D721Med (cell line): Measurements from ENCODE around the gene SOX30.
A peak's percentile ranks its signal among the peaks of the same experiment; 100 is the strongest.

Experiments
- DNase-seq: peaks from one replicate; pipeline ENCODE4 v3.0.0; 2011; ENCODE audit warnings: low spot score; ENCODE audit not compliant: insufficient read length
- FAIRE-seq: peaks from 2 replicates; lab custom pipeline; 2011; peaks lifted over from hg19 to GRCh38; lab: Jason Lieb, UNC
- TF ChIP-seq, protein P1 (sequence below): IDR thresholded peaks from 2 replicates; pipeline ENCODE4 v1.5.1; 2012; ENCODE audit warnings: mild to moderate bottlenecking, control low read depth; ENCODE audit not compliant: insufficient read depth; ENCODE audit errors: missing control alignments

The SOX30 gene

DNA sequence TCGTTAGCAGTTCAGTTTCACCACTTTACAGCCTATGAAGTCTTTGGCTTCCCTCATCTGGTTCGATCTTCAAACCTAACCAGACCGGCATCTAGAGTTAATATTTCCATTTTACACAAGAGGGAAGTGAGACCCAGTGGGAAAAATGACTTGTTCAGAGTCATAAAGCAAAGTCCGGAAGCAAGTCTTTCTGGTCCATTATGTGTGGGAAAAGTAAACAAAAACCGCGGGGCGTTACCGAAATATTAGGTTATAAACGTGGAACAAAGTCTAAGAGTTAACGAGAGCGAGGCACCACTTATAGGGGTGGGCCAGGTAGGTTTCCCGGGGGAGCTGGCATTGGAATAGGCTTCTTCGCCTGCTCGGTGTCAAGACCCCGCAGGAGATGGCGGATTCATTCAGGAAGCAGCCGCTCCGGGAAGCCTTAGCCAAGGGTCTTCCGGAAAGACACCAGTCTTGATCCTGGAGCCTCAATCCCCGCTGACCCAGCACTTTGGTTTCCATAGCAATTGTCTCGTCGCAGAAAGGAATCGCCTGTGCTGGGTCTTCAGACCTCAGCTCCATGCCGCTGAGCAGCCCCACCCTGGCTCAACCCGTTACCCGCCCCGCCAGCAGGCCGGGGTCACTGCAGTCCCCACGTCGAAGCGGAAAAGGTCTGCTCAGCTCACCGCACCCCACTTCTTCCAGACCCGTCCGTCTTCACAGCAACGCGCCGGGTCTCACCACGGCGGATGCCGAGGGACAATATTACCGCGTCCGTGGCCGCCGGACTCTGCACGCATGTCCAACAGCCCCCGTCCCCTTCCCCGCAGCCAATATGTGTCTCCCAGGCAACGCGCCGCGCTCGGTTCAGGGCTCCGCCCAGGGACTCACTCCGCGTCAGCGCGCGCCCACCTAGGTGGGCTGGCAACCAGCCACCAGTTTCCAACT, 18.7 kb upstream of the SOX30 start, which contains the start of gene C5orf52:
C5orf52 (plus strand) TSS at position 872 of the 930 bp plus-strand sequence. CDS start 82 bp downstream, outside the sequence.
- TF ChIP-seq, protein P1, sequence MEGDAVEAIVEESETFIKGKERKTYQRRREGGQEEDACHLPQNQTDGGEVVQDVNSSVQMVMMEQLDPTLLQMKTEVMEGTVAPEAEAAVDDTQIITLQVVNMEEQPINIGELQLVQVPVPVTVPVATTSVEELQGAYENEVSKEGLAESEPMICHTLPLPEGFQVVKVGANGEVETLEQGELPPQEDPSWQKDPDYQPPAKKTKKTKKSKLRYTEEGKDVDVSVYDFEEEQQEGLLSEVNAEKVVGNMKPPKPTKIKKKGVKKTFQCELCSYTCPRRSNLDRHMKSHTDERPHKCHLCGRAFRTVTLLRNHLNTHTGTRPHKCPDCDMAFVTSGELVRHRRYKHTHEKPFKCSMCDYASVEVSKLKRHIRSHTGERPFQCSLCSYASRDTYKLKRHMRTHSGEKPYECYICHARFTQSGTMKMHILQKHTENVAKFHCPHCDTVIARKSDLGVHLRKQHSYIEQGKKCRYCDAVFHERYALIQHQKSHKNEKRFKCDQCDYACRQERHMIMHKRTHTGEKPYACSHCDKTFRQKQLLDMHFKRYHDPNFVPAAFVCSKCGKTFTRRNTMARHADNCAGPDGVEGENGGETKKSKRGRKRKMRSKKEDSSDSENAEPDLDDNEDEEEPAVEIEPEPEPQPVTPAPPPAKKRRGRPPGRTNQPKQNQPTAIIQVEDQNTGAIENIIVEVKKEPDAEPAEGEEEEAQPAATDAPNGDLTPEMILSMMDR = no peak
- DNase-seq (peak; percentile 50), FAIRE-seq (no peak)

DNA sequence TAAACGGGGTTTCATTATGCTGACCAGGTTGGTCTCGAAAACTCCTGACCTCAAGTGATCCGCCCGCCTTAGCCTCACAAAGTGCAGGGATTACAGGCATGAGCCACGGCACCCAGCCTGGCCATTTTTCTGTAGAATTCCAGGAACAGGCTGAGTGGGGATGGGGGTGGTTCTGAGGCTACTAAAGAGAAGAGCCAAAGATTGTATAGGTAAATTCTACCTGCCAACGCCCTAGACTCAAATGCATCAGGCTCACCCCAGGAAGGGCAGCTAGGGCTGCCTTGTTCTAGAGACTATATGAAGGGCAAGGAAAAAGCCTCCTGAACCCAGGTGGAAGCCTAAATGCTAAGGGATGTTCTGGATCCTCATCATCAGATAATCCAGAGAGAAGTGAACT, 17.5 kb upstream of the SOX30 start:
- FAIRE-seq (no peak), DNase-seq (no peak)
- TF ChIP-seq, protein P1 = no peak

DNA sequence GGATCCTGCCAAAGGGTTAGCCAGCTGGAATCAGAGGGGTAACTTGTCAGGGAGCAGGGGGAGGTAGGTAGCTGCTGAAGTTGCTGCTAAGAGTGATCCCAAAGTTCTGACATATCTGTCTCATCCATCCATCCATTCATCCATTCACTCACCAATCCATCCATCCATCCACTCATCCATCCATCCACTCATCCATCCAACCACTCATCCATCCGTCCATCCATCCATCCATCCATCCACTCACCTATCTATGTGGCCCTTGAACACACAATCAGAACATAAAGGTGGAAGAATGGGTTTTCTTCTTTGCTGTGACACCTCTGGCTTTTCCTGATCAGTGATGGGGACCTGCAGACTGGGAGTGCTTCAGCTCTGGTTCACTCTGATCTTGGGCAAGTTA, 16.1 kb upstream of the SOX30 start:
- DNase-seq (no peak), FAIRE-seq (no peak)
- TF ChIP-seq, protein P1 = no peak

DNA sequence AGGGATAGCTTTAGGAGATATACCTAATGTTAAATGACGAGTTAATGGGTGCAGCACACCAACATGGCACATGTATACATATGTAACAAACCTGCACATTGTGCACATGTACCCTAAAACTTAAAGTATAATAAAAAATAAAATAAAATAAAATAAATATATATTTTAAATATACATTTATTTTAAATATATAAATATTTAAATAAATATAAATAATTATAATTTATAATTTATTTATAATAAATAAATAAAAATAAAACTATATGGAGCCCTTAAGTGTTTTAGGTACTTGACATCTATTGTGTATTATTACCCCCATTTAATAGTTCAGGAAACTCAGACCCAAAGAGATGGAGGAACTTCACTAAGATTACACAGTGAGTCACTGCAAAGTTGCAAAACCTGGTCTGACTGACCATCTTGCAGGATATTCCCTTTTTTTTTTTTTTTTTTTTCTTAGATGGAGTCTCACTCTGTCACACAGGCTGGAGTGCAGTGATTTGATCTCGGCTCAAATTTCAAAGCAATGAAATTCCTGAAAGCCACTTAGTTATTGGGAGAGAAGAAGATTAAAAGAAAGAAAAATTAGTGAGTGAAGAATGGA, 13.3 kb upstream of the SOX30 start:
- FAIRE-seq (no peak), DNase-seq (no peak)
- TF ChIP-seq, protein P1 = no peak

DNA sequence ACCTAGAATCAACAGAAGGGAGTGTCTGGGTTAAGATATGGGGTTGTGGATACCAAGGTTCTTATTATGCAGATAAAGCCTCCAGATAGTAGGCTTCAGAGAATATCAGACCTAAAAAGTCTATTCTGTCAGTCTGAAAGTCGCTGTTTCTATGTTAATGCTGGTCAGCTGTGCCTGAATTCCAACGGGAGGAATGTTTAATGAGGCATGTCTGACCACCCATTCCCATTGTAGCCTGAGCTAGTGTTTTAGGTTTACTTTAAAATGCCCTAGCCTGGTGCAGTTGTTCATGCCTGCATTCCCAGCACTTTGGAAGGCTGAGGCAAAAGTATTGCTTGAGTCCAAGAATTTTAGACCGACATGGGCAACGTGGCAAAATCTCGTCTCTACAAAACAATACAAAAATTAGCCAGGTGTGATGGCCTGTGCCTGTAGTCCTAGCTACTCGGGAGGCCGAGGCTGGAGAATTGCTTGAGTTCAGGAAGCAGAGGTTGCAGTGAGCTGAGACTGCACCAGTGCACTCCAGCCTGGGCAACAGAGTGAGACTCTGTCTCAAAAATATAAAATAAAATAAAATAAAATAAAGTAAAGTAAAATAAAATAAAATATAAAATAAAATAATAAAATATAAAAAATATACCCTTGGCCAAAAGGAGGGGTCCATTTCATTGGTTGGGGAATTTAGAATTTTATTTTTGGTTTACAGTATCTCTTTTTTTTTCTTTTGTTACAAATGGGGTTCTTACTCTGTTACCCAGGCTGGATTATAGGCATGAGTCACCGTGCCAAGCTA, 7.8 kb upstream of the SOX30 start:
- no peak for FAIRE-seq
- DNase-seq = no peak
- TF ChIP-seq, protein P1 = no peak

DNA sequence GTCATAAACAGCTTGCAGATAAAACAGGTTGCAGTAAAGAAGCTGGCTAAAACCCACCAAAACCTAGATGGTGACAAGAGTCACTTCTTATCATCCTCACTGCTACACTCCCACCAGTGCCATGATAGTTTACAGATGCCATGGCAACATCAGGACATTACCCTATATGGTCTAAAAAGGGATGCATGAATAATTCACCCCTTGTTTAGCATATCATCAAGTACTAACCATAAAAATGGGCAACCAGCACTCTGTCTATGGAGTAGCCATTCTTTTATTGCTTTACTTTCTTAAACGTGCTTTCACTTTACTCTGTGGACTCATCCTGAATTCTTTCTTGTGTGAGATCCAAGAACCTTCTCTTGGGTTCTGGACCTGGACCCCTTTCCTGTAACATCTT, 6.7 kb upstream of the SOX30 start:
- FAIRE-seq = no peak
- TF ChIP-seq, protein P1 = no peak
- no peak for DNase-seq
